Activated naive CD8-positive, alpha-beta T cell treated with anti-CD3 and anti-CD28 coated beads, Interleukin-2, amount 10 ng/mL, durations not matched to agents 7 days and 5 days (primary cell): ENCODE measurements around the gene RHEB. TPM values are rescaled to one million over a fixed set of nuclear protein-coding genes. Genes with fewer than 3 reads are reported as not detected.

ENCODE experiments used
- ATAC-seq: fragments of 150-1000 bp; cut with Tn5 transposase; one replicate; pipeline ENCODE4 v1.10.0; 2021; ENCODE audit warnings: low read depth, moderate library complexity
- POLR2A ChIA-PET: fragments of 350-600 bp; sonication (Branson Sonifier 250); formaldehyde crosslinking; loops from one replicate; lab custom pipeline; 2021; ENCODE audit warnings: antibody characterized with exemption; lab: Charles Lee
- DNase-seq: peaks from one replicate; pipeline ENCODE4 v3.0.0; 2021
- H3K27ac Mint-ChIP-seq: one replicate; pipeline ENCODE4 v1.8.0; 2022; ENCODE audit warnings: mild to moderate bottlenecking, mixed read lengths
- H3K27me3 Mint-ChIP-seq: one replicate; pipeline ENCODE4 v1.8.0; 2022; ENCODE audit warnings: mild to moderate bottlenecking, moderate library complexity, mixed read lengths
- H3K36me3 Mint-ChIP-seq: one replicate; pipeline ENCODE4 v1.8.0; 2021; ENCODE audit warnings: mild to moderate bottlenecking, mixed read lengths
- H3K4me1 Mint-ChIP-seq: one replicate; pipeline ENCODE4 v1.8.0; 2021; ENCODE audit warnings: mixed read lengths
- H3K4me3 Mint-ChIP-seq: one replicate; pipeline ENCODE4 v1.8.0; 2022; ENCODE audit warnings: mild to moderate bottlenecking, moderate library complexity, mixed read lengths
- H3K9me3 Mint-ChIP-seq: one replicate; pipeline ENCODE4 v1.8.0; 2021; ENCODE audit warnings: mixed read lengths
- microRNA-seq: library from miRNA; unstranded; fragments of <30 nt; microRNA quantifications from one replicate; pipeline ENCODE4 v1.2.0, GENCODE V29; 2022
- total RNA-seq, 2 experiments: library from RNA; stranded (reverse); gene quantifications; one replicate each; pipeline ENCODE4 v1.2.3, GENCODE V29; 2021

RHEB gene
- total RNA-seq, 2 experiments from 2014 or later = 73.0 to 78.9 TPM

DNA sequence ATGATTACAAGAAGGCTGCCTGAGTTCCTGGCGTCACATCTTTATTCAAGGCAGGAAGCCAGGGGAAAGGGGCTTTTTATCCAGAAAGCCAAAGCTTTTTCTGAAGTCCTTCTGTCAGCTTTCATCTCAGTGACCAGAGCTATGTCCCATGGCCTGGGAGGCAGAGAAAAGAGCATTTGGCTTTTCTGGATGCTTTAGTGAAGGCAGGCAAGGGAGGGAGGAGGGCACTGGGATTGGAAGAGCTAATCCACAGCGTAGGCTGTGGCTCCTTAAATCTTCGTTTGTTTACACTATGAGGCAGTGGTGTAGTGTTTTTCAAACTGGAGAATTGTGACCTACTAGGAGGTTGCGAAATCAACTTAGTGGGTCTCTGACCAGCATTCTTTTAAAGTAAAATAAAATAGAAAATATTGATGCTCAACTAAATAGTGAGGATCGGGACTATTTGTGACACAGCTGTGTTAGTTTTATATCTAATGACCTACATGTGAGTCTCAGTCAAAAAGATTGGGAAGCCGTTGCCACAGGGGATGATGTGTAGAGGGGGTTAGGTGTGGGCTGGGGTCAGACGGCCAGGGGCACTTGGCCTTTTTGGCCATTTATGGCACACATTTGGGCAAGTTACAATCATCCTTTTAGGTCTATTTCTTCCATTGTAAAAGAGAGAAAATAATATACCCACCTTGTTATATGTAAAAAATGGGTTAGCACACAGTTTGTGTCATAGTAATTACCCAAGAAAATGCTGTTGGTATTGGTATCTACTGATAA is 93.8 kb downstream of the RHEB start:
- Mint-ChIP-seq H3K4me1 (peaks cover 25% of the 10 kb centered on the region), H3K36me3 (peaks cover 1% of the 10 kb centered on the region), H3K9me3 (peaks cover 9% of the 10 kb centered on the region), H3K4me3 (no peak overlapping the region), H3K27me3 (peaks cover 7% of the 10 kb centered on the region), H3K27ac (no peak overlapping the region)
- POLR2A ChIA-PET = interaction anchor here (0.5 kb wide), 1 partner anchor 327 kb away, joined by 3 read pairs; no protein-coding TSS in a partner anchor
- ATAC-seq (no peak), DNase-seq (no peak)

DNA sequence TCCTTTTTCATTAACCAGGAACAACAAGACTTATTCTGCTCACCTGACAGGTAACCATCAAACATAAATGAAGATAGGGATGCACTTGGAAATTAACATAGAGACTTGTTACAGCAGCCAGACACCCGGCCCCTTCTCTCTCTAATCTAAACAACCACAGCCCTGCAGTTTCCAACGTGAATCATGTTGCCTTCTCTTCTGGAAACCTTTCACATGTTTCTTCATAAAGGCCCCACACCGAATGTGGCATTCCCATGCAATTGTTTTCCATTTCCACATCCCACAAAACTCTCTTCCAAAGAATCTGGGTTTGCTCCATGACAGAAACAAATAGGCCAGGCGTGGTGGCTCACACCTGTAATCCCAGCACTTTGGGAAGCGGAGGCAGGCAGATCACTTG is 94.9 kb downstream of the RHEB start:
- H3K27ac Mint-ChIP-seq = no peak overlapping the region
- H3K4me1 Mint-ChIP-seq = peaks cover 17% of the 10 kb centered on the region
- DNase-seq (no peak), ATAC-seq (no peak)
- peaks cover 13% of the 10 kb centered on the region for H3K27me3 Mint-ChIP-seq
- H3K9me3 Mint-ChIP-seq = peaks cover 12% of the 10 kb centered on the region
- POLR2A ChIA-PET = no interaction called here
- H3K4me3 Mint-ChIP-seq = no peak overlapping the region
- H3K36me3 Mint-ChIP-seq = peaks cover 1% of the 10 kb centered on the region

DNA sequence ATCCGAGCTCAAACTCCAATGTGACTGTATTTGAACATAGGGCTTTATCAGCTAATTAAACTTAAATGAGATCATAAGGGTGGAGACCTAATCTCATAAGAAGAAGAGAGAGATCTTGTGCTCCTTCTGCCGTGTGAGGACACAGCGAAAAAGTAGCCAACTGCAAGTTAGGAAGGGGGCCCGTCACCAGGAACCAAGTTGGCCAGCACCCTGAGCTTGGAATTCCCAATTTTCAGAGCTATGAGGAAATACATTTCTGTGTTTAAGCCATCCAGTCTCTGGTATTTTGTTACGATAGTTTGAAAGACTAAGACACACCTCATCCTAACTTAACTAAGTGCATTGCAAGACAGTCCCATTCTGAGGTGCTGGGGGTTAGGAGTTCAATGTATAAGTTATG is 95.8 kb downstream of the RHEB start:
- no peak for ATAC-seq
- no peak overlapping the region for H3K27ac Mint-ChIP-seq
- POLR2A ChIA-PET = no interaction called here
- H3K4me1 Mint-ChIP-seq = peaks cover 10% of the 10 kb centered on the region
- peaks cover 1% of the 10 kb centered on the region for H3K36me3 Mint-ChIP-seq
- H3K9me3 Mint-ChIP-seq = peaks cover 12% of the 10 kb centered on the region
- H3K27me3 Mint-ChIP-seq = peaks cover 13% of the 10 kb centered on the region
- H3K4me3 Mint-ChIP-seq = no peak overlapping the region
- DNase-seq = no peak

DNA sequence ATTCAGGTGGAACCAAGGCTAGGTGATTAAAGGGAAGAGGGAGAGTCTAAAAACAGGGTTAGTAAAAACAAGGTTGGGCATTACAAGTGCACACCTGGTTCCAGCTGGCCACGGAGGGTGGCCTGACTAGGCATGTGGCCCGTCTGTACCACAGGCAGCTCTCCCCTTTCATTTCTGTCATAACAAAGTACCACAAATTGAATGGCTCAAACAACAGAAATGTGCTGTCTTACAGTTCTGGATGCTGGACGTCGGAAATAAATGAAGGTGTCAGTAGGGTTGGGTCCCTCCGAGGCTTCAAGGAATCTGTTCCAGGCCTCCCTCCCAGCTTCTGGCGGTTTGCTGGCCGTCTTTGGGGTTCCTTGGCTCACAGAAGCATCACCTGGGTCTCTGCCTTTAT is 96.5 kb downstream of the RHEB start:
- Mint-ChIP-seq H3K9me3 (peaks cover 13% of the 10 kb centered on the region), H3K4me1 (peaks cover 3% of the 10 kb centered on the region), H3K27ac (no peak overlapping the region), H3K36me3 (peaks cover 1% of the 10 kb centered on the region), H3K4me3 (no peak overlapping the region), H3K27me3 (peaks cover 15% of the 10 kb centered on the region)
- POLR2A ChIA-PET = no interaction called here
- DNase-seq (no peak), ATAC-seq (no peak)

DNA sequence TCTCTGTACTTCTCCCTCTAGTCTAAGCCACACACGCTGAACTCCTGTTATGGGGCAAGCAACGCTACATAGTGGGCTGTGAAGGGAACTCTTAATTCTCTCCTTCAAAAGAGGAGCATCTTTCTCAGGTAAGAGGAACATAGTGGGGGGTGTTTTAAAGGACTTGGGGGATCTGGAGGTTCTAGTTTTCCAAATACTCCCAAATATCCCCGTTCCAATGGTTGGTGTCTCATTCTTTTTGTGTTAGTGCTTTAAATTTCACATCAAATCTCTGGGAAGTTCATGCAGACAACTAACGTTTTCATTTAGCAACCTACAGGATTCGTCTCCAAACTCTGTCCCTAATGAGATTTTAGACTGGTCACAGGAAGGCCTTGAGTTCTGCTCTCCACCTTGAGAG is 97.5 kb downstream of the RHEB start:
- no peak overlapping the region for H3K4me3 Mint-ChIP-seq
- POLR2A ChIA-PET = no interaction called here

DNA sequence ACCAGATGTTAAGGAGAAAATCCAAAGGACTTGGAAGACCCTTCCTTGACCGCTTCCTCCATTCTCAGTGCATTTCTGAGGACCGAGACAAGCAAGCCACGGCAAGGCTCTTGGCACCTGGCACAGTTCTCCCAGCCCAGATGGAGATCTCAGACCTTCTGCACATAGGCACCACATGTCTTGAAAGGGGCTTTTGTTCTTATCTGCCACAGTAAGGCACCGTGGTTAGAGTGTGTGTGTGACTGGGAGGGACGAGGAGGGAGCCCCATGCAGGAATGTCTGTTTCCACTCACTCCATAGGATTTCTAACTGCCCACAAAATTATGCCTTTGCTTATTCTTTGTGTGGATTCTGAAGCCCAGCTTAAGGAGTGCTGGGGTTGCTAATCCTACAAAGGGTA is 99.6 kb downstream of the RHEB start:
- H3K27ac Mint-ChIP-seq = no peak overlapping the region
- no peaks in the 10 kb centered on the region for H3K4me1 Mint-ChIP-seq
- DNase-seq (no peak), ATAC-seq (no peak)
- POLR2A ChIA-PET = no interaction called here
- H3K27me3 Mint-ChIP-seq = peaks cover 11% of the 10 kb centered on the region
- peaks cover 15% of the 10 kb centered on the region for H3K9me3 Mint-ChIP-seq
- H3K4me3 Mint-ChIP-seq = no peak overlapping the region
- peaks cover 1% of the 10 kb centered on the region for H3K36me3 Mint-ChIP-seq

More for the DNA sequence above, 97.5 kb downstream of the RHEB start:
- H3K36me3 Mint-ChIP-seq = peaks cover 1% of the 10 kb centered on the region
- H3K27ac Mint-ChIP-seq = no peak overlapping the region
- peaks cover 17% of the 10 kb centered on the region for H3K27me3 Mint-ChIP-seq
- no peaks in the 10 kb centered on the region for H3K4me1 Mint-ChIP-seq
- DNase-seq = no peak
- ATAC-seq = no peak
- peaks cover 15% of the 10 kb centered on the region for H3K9me3 Mint-ChIP-seq

DNA sequence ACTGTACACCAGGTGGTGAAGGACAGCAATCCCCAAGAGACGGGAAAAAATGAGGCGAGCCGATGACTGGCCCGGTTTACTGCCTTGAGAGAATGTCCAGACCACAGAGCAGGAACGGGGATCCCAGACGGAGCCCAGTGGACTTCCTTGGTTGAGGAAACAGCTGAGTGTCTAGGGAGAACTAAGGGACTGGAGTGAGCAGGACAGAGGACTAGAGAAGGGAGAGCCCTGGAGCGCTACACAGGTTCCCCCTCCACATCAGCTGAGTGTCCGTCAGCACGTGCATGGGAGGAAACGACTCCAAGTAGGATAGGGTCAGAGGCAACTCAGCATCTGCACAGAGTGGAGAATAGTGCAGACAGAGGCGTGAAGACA is 102.8 kb downstream of the RHEB start:
- Mint-ChIP-seq H3K36me3 (peaks cover under 1% of the 10 kb centered on the region), H3K27me3 (peaks cover 26% of the 10 kb centered on the region), H3K4me3 (no peak overlapping the region), H3K27ac (no peak overlapping the region), H3K9me3 (peaks cover 10% of the 10 kb centered on the region), H3K4me1 (peaks cover 6% of the 10 kb centered on the region)
- POLR2A ChIA-PET = no interaction called here
- ATAC-seq (no peak), DNase-seq (no peak)

DNA sequence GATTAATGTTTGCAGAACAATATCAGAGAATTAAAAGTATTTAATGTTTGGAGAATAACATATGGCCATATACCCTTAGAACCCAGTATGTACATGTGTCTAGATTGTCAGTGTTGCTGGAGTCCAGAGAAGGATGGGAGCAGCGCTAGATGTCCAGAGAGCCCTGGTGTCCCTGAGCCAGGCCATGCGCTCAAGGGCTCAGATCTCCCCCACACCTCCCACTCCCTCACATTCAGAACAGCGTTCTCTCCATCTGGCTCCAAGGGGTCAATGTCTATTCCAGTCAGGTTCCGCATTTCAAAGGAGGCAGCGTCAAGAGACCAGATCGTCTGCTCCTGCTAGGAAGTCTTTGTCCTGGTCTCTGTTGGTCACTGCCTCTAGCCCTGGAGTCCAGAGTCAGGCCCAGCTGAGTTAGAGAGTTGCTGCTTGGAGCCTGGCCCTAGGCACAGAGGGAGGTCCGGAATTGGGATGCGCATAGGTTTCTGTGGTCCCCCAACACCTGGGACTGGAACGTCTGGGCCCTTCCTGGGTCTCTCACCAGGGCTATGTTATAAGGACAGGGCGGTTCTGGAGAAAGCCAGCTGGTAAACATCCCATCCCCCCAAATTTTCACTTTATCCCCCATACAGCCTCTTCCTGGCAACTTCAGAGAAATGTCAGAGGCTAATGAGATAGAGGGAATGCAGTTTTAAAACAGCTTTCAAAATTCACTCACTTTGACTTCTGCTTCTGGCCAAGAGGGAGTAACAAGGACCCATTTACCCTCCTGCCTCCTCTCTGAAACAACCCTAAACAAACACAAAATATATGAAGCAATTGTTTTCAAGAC is 103.4 kb downstream of the RHEB start:
- POLR2A ChIA-PET = no interaction called here
- ATAC-seq (no peak), DNase-seq (no peak)
- H3K27ac Mint-ChIP-seq = no peak overlapping the region
- no peaks in the 10 kb centered on the region for H3K36me3 Mint-ChIP-seq
- H3K4me3 Mint-ChIP-seq = no peak overlapping the region
- peaks cover 8% of the 10 kb centered on the region for H3K9me3 Mint-ChIP-seq
- H3K4me1 Mint-ChIP-seq = peaks cover 6% of the 10 kb centered on the region
- peaks cover 32% of the 10 kb centered on the region for H3K27me3 Mint-ChIP-seq

Small RNA genes within 50 kb of the gene (microRNA-seq; reads per million reads assigned to microRNA genes)
- 2.8 reads per million for gene MIR3907

Other genes with a start within 250 kb of the RHEB start
- gene NUB1, start 178.1 kb downstream of the RHEB start, total RNA-seq = 10 to 100 TPM; 84.8 to 91.8 TPM
- gene WDR86, start 109.9 kb downstream of the RHEB start, total RNA-seq = 1 to 10 TPM; 2.1 to 4.0 TPM
- gene CRYGN, start 79.8 kb downstream of the RHEB start, total RNA-seq = under 1 TPM; 0.25 to 0.91 TPM